Measurements from ENCODE around the gene MKRN2.
A peak's percentile ranks its signal among the peaks of the same experiment; 100 is the strongest.

MKRN2 gene

GRCh38 chr3:12549971-12550760 is 6.7 kb upstream of the MKRN2 start:
- no peak for FAIRE-seq
- DNase-seq (ENCODE audit: insufficient read length, low spot score) = no peak

- DNase-seq (ENCODE audit: insufficient read length, low spot score) (no peak), FAIRE-seq (no peak)
Observed at GRCh38 chr3:12553921-12554391, 2.9 kb upstream of the MKRN2 start.

GRCh38 chr3:12556314-12556689 is 585 bp upstream of the MKRN2 start:
- FAIRE-seq (no peak), DNase-seq (ENCODE audit: insufficient read length, low spot score) (no peak)

GRCh38 chr3:12557473-12558100 is 700 bp downstream of the MKRN2 start:
- DNase-seq (ENCODE audit: insufficient read length, low spot score) (no peak), FAIRE-seq (no peak)

- FAIRE-seq (no peak), DNase-seq (ENCODE audit: insufficient read length, low spot score) (no peak)
Observed at GRCh38 chr3:12558706-12559105, 1.8 kb downstream of the MKRN2 start.

GRCh38 chr3:12559520-12559919 is 2.6 kb downstream of the MKRN2 start:
- no peak for FAIRE-seq

GRCh38 chr3:12560505-12561190 is 3.8 kb downstream of the MKRN2 start:
- DNase-seq (ENCODE audit: insufficient read length, low spot score) (no peak), FAIRE-seq (peak; percentile 57)

More at GRCh38 chr3:12559520-12559919, 2.6 kb downstream of the MKRN2 start:
- no peak for DNase-seq (ENCODE audit: insufficient read length, low spot score)

- no peak for DNase-seq (ENCODE audit: insufficient read length, low spot score)
- FAIRE-seq = no peak
Observed at GRCh38 chr3:12561397-12561796, 4.5 kb downstream of the MKRN2 start.

GRCh38 chr3:12562451-12562850 is 5.6 kb downstream of the MKRN2 start:
- FAIRE-seq (no peak), DNase-seq (ENCODE audit: insufficient read length, low spot score) (no peak)

- no peak for FAIRE-seq
- DNase-seq (ENCODE audit: insufficient read length, low spot score) = no peak
Observed at GRCh38 chr3:12566976-12567375, 10.1 kb downstream of the MKRN2 start.

- DNase-seq (ENCODE audit: insufficient read length, low spot score) (no peak), FAIRE-seq (no peak)
Observed at GRCh38 chr3:12568747-12569146, 11.9 kb downstream of the MKRN2 start.

GRCh38 chr3:12569836-12570235 is 12.9 kb downstream of the MKRN2 start:
- FAIRE-seq (no peak), DNase-seq (ENCODE audit: insufficient read length, low spot score) (no peak)

- no peak for DNase-seq (ENCODE audit: insufficient read length, low spot score)
- no peak for FAIRE-seq
Observed at GRCh38 chr3:12571986-12572385, 15.1 kb downstream of the MKRN2 start.

GRCh38 chr3:12574131-12574530 is 17.2 kb downstream of the MKRN2 start:
- no peak for DNase-seq (ENCODE audit: insufficient read length, low spot score)
- FAIRE-seq = no peak

- FAIRE-seq (no peak), DNase-seq (ENCODE audit: insufficient read length, low spot score) (no peak)
Observed at GRCh38 chr3:12574661-12575060, 17.8 kb downstream of the MKRN2 start.

GRCh38 chr3:12577379-12577778 is 20.5 kb downstream of the MKRN2 start:
- DNase-seq (ENCODE audit: insufficient read length, low spot score) = no peak
- no peak for FAIRE-seq

GRCh38 chr3:12578742-12579141 is 21.9 kb downstream of the MKRN2 start:
- FAIRE-seq = no peak

GRCh38 chr3:12579456-12579855 is 22.6 kb downstream of the MKRN2 start:
- no peak for FAIRE-seq
- DNase-seq (ENCODE audit: insufficient read length, low spot score) = no peak

More at GRCh38 chr3:12578742-12579141, 21.9 kb downstream of the MKRN2 start:
- DNase-seq (ENCODE audit: insufficient read length, low spot score) = no peak

GRCh38 chr3:12579905-12580304 is 23.0 kb downstream of the MKRN2 start:
- FAIRE-seq (no peak), DNase-seq (ENCODE audit: insufficient read length, low spot score) (no peak)

- no peak for FAIRE-seq
- no peak for DNase-seq (ENCODE audit: insufficient read length, low spot score)
Observed at GRCh38 chr3:12582730-12583129, 25.8 kb downstream of the MKRN2 start.

- DNase-seq (ENCODE audit: insufficient read length, low spot score) = no peak
- no peak for FAIRE-seq
Observed at GRCh38 chr3:12583280-12583679, 26.4 kb downstream of the MKRN2 start.

- FAIRE-seq = no peak
- no peak for DNase-seq (ENCODE audit: insufficient read length, low spot score)
Observed at GRCh38 chr3:12584083-12584482, 27.2 kb downstream of the MKRN2 start.

Data from GM19239 (cell line).